Activated naive CD4-positive, alpha-beta T cell treated with anti-CD3 and anti-CD28 coated beads, Interleukin-2, amount 10 ng/mL, durations not matched to agents 5 hours and 36 hours (primary cell): Measurements from ENCODE around the gene AGPAT1. TPM values are rescaled to one million over a fixed set of nuclear protein-coding genes. Genes with fewer than 3 reads are reported as not detected.

Source experiments
- microRNA-seq: library from miRNA; unstranded; fragments of <30 nt; microRNA quantifications from one replicate; pipeline ENCODE4 v1.2.0, GENCODE V29; 2022; ENCODE audit warnings: borderline microRNAs expressed, borderline replicate concordance
- total RNA-seq, 2 experiments: library from RNA; stranded (reverse); gene quantifications; one replicate each; pipeline ENCODE4 v1.2.3, GENCODE V29; 2021

AGPAT1 gene
- total RNA-seq, result 10 to 100 TPM; 42.0 to 43.1 TPM

GRCh38 chr6:32175711-32176475, at the start of gene AGPAT1:
AGPAT1 (minus strand) TSS chr6:32176084; CDS start chr6:32171496, 4,588 bp downstream.

GRCh38 chr6:32223258-32224235, 47.7 kb upstream of the AGPAT1 start, which contains the start of gene NOTCH4:
NOTCH4 (minus strand) TSS chr6:32224067; CDS start chr6:32223928, 139 bp downstream.

GRCh38 chr6:32192608-32193039, 16.7 kb upstream of the AGPAT1 start, which contains the start of gene GPSM3:
GPSM3 (minus strand) TSS chr6:32192643; CDS start chr6:32192513, 130 bp downstream.

GRCh38 chr6:32190054-32190851, 14.4 kb upstream of the AGPAT1 start, which contains the start of gene PBX2:
PBX2 (minus strand) TSS chr6:32190202; CDS start chr6:32189915, 287 bp downstream.

GRCh38 chr6:32184084-32184640, 8.3 kb upstream of the AGPAT1 start, which contains the start of gene AGER:
AGER (minus strand) TSS chr6:32184253; CDS start chr6:32184222, 31 bp downstream.

GRCh38 chr6:32177788-32178546, 2.1 kb upstream of the AGPAT1 start, which contains the start of gene RNF5:
RNF5 (plus strand) TSS chr6:32178405; CDS start chr6:32178512, 107 bp downstream.

GRCh38 chr6:32164295-32164694, 11.6 kb downstream of the AGPAT1 start, which contains the start of gene EGFL8:
EGFL8 (plus strand) TSS chr6:32164595; CDS start chr6:32166166, 1,571 bp downstream.

GRCh38 chr6:32153564-32154513, 22.0 kb downstream of the AGPAT1 start, which contains the start of gene PPT2:
PPT2 (plus strand) TSS chr6:32154141; CDS start chr6:32154595, 454 bp downstream.

GRCh38 chr6:32151863-32152768, 23.8 kb downstream of the AGPAT1 start, which contains the start of gene PRRT1:
PRRT1 (minus strand) TSS chr6:32151939; CDS start chr6:32151827, 112 bp downstream.

GRCh38 chr6:32127717-32128592, 47.9 kb downstream of the AGPAT1 start, which contains the start of gene ATF6B:
ATF6B (minus strand) TSS chr6:32128246; CDS start chr6:32128207, 39 bp downstream.

Small RNAs within 50 kb of the gene (microRNA-seq; reads per million reads assigned to microRNA genes)
- gene MIR6721, result 2.5 reads per million, percentile 9 among the genes with 10 or more reads in this experiment
- gene MIR6833, result not detected

Other genes starting within 250 kb of the AGPAT1 start
- under 1 TPM; 0.51 to 0.93 TPM for gene C2, start 248.4 kb downstream of the AGPAT1 start, total RNA-seq
- gene CFB, start 230.0 kb downstream of the AGPAT1 start, total RNA-seq, result not detected
- gene NELFE, start 217.1 kb downstream of the AGPAT1 start, total RNA-seq, result 10 to 100 TPM; 60.9 to 61.7 TPM
- 10 to 100 TPM; 71.6 to 77.8 TPM for gene SKIC2, start 216.9 kb downstream of the AGPAT1 start, total RNA-seq
- 10 to 100 TPM; 17.1 to 17.9 TPM for gene DXO, start 203.9 kb downstream of the AGPAT1 start, total RNA-seq
- gene C4A, start 194.0 kb downstream of the AGPAT1 start, total RNA-seq, result 1 to 10 TPM; 4.2 to 6.2 TPM
- gene C4B, start 161.3 kb downstream of the AGPAT1 start, total RNA-seq, result 1 to 10 TPM; 3.4 to 3.5 TPM
- not detected for gene CYP21A2, start 137.7 kb downstream of the AGPAT1 start, total RNA-seq
- 1 to 10 TPM; 4.8 to 6.6 TPM for gene TNXB, start 66.7 kb downstream of the AGPAT1 start, total RNA-seq
- gene ATF6B, start 47.8 kb downstream of the AGPAT1 start, total RNA-seq, result 100 to 1,000 TPM; 125 to 139 TPM
- 1 to 10 TPM; 4.9 to 5.1 TPM for gene FKBPL, start 45.8 kb downstream of the AGPAT1 start, total RNA-seq
- under 1 TPM; 0.29 to 0.35 TPM for gene PRRT1, start 24.1 kb downstream of the AGPAT1 start, total RNA-seq
- gene PPT2, start 21.9 kb downstream of the AGPAT1 start, total RNA-seq, result 10 to 100 TPM; 10.7 to 10.8 TPM
- 10 to 100 TPM; 11.1 to 14.5 TPM for gene EGFL8, start 11.5 kb downstream of the AGPAT1 start, total RNA-seq
- gene RNF5, start 2.3 kb upstream of the AGPAT1 start, total RNA-seq, result 10 to 100 TPM; 38.0 to 39.8 TPM
- 10 to 100 TPM; 41.4 to 55.3 TPM for gene AGER, start 8.2 kb upstream of the AGPAT1 start, total RNA-seq
- gene PBX2, start 14.1 kb upstream of the AGPAT1 start, total RNA-seq, result 10 to 100 TPM; 95.5 to 96.2 TPM
- gene GPSM3, start 16.6 kb upstream of the AGPAT1 start, total RNA-seq, result 100 to 1,000 TPM; 320 to 332 TPM
- under 1 TPM; 0.24 to 0.48 TPM for gene NOTCH4, start 48.0 kb upstream of the AGPAT1 start, total RNA-seq
- not detected for gene TSBP1, start 195.8 kb upstream of the AGPAT1 start, total RNA-seq
- not detected for gene BTNL2, start 231.1 kb upstream of the AGPAT1 start, total RNA-seq